Astrocyte of the cerebellum (primary cell): ENCODE data around the gene PEX6.
A peak's percentile ranks its signal among the peaks of the same experiment; 100 is the strongest.

Experiments used
- DNase-seq: peaks from one replicate; pipeline ENCODE4 v3.0.0-alpha.2; 2011; ENCODE audit warnings: low read depth
- H3K4me3 ChIP-seq: 2 replicates; pipeline ENCODE4 v1.5.1; 2011; ENCODE audit warnings: mild to moderate bottlenecking, low read depth, low read length, moderate library complexity
- CTCF ChIP-seq: IDR thresholded peaks from 2 replicates; pipeline ENCODE4 v1.5.1; 2012; ENCODE audit warnings: low read length, low read depth, moderate library complexity, mild to moderate bottlenecking; ENCODE audit errors: missing control alignments
- in situ Hi-C: cut with HindIII; loops from 2 replicates; pipeline ENCODE4 v1.10.0; 2017; ENCODE audit warnings: low sequenced_read_pairs

The PEX6 gene

GRCh38 chr6:42929821-42930360 is 49.1 kb downstream of the PEX6 start:
- DNase-seq: peak; percentile 12
- peak overlapping the region; percentile 66 for H3K4me3 ChIP-seq
- in situ Hi-C loops: no loop called here
- no peak for TF ChIP-seq CTCF

GRCh38 chr6:42928986-42929820 is 49.8 kb downstream of the PEX6 start, which contains the start of gene CNPY3:
Gene CNPY3 (plus strand): TSS chr6:42929480. CDS start chr6:42929571, 91 bp downstream.
- peak; percentile 90 for DNase-seq
- in situ Hi-C loops: no loop called here
- H3K4me3 ChIP-seq: peak within 1 kb of the TSS; percentile 66
- no peak for TF ChIP-seq CTCF

- TF ChIP-seq CTCF: no peak
- in situ Hi-C loops: no loop called here
- no peak for DNase-seq
- no peak overlapping the region for H3K4me3 ChIP-seq
Observed at GRCh38 chr6:42925248-42925857, 53.6 kb downstream of the PEX6 start.

- no peak for DNase-seq
- in situ Hi-C loops: no loop called here
- H3K4me3 ChIP-seq: no peak overlapping the region
- no peak for TF ChIP-seq CTCF
Observed at GRCh38 chr6:42923666-42924065, 55.3 kb downstream of the PEX6 start.

GRCh38 chr6:42921801-42922200 is 57.2 kb downstream of the PEX6 start:
- no peak for TF ChIP-seq CTCF
- no peak for DNase-seq
- H3K4me3 ChIP-seq: no peak overlapping the region
- in situ Hi-C loops: no loop called here

GRCh38 chr6:42916288-42916687 is 62.7 kb downstream of the PEX6 start:
- no peak for TF ChIP-seq CTCF
- no peak overlapping the region for H3K4me3 ChIP-seq
- no peak for DNase-seq
- in situ Hi-C loops: no loop called here
